ENCODE measurements around the gene FBLN7. TPM values are rescaled to one million over a fixed set of nuclear protein-coding genes. Genes with fewer than 3 reads are reported as not detected.

FBLN7 gene
- total RNA-seq, 3 donors from 2014 or later = 0.72 to 2.2 (median 0.94) TPM

DNA sequence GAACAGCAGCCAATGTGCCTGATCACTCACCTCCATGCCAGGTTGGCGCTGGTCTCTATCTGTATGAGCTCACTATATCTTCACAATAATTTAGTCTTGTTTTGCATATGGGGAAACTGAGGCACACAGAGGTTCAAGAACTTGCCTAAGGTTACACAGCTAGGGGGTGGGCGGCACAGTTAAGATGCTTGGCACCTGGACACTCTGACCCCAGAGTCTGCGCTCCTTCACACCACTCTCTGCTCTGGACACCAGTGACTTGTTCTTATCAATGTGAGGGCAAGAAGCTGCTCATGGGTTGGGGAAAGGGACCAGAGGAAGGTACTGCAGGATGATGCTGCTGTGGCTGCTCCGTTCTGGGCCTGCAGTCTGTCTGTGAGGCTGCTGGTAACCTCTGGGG lies 27.1 kb downstream of the FBLN7 start:
- no peaks in the 10 kb centered on the region for H3K36me3 ChIP-seq (ENCODE audit: low read depth)
- intact Hi-C loops (cut with DNase I, micrococcal nuclease) = no loop called here
- H3K9me3 ChIP-seq = no peaks in the 10 kb centered on the region
- no peaks in the 10 kb centered on the region for H3K4me1 ChIP-seq (ENCODE audit: low read depth)
- ATAC-seq = no peak
- DNase-seq = no peak
- H3K4me3 ChIP-seq = no peak overlapping the region
- TF ChIP-seq, protein P1, sequence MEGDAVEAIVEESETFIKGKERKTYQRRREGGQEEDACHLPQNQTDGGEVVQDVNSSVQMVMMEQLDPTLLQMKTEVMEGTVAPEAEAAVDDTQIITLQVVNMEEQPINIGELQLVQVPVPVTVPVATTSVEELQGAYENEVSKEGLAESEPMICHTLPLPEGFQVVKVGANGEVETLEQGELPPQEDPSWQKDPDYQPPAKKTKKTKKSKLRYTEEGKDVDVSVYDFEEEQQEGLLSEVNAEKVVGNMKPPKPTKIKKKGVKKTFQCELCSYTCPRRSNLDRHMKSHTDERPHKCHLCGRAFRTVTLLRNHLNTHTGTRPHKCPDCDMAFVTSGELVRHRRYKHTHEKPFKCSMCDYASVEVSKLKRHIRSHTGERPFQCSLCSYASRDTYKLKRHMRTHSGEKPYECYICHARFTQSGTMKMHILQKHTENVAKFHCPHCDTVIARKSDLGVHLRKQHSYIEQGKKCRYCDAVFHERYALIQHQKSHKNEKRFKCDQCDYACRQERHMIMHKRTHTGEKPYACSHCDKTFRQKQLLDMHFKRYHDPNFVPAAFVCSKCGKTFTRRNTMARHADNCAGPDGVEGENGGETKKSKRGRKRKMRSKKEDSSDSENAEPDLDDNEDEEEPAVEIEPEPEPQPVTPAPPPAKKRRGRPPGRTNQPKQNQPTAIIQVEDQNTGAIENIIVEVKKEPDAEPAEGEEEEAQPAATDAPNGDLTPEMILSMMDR (IDR thresholded peaks at IDR 0.05) = no peak

DNA sequence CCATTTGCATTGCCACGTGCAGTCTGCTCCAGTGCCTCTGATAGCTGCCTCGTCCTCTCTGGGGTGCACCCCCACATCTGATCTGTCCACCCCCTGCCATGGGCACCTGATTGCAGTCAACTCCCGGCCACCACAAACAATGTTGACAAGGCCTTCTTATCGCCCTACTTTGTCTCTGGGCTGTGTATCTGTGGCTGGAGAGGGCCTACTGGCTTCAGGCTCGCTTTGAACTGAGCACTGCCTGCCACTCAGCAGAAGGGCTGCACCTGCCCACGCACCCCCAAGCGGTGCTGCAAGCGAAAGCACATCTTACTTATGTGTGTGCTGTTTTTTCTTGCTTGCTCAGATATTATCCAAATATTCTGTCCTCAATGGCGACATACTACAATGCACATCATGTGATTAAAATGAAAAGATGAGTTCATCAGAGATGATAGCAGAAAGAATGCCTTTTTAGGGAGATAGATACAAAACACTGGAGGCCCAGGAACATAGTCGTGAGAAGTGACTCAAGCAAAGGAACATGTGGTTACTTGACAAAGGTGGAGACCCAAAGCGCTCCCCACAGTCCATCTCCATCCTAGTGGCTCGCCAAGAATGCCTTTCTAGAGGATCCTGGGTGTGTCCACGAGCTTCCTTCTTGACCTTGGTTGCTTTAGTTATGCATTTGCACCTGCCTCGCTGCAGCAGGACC lies 28.8 kb downstream of the FBLN7 start:
- TF ChIP-seq, protein P1 (IDR thresholded peaks at IDR 0.05) = no peak
- H3K4me1 ChIP-seq (ENCODE audit: low read depth) = no peaks in the 10 kb centered on the region
- H3K9me3 ChIP-seq = no peaks in the 10 kb centered on the region
- DNase-seq (no peak), ATAC-seq (no peak)
- H3K36me3 ChIP-seq (ENCODE audit: low read depth) = no peaks in the 10 kb centered on the region
- intact Hi-C loops (cut with DNase I, micrococcal nuclease) = no loop called here
- H3K4me3 ChIP-seq = no peak overlapping the region

DNA sequence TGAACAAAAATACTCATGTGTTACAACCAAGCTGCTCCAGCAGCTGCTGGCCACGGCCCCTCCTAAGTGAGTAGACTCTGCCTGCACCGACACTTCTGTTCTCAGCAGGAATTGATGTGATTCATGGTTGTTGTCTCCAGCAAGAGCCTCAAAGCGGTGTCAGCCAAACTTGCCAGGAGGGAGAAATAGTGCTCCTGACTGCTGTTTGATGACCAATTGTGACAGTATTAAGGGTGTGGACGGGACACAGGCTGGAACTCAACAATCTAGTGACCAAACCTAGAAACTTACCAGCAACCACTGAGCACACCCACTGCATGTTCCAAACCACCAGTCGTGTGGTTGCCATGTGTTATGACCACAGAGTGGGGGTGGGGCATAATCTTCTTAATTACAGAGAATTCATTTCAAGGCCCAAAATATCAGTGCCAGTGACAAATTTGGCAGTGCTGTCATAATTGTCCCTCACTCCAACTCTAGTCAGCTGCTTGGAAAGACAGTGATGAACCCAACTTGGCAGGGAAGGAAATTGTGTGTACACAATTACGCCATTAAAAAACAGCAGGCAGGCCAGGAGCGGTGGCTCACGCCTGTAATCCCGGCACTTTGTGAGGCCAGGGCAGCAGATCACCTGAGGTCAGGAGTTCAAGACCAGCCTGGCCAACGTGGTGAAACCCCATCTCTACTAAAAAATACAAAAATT lies 30.4 kb downstream of the FBLN7 start:
- H3K4me3 ChIP-seq = no peak overlapping the region
- no peak for ATAC-seq
- TF ChIP-seq, protein P1 (IDR thresholded peaks at IDR 0.05) = no peak
- intact Hi-C loops (cut with DNase I, micrococcal nuclease) = no loop called here
- no peaks in the 10 kb centered on the region for H3K36me3 ChIP-seq (ENCODE audit: low read depth)
- no peak for DNase-seq
- H3K9me3 ChIP-seq = no peaks in the 10 kb centered on the region
- H3K4me1 ChIP-seq (ENCODE audit: low read depth) = no peaks in the 10 kb centered on the region

DNA sequence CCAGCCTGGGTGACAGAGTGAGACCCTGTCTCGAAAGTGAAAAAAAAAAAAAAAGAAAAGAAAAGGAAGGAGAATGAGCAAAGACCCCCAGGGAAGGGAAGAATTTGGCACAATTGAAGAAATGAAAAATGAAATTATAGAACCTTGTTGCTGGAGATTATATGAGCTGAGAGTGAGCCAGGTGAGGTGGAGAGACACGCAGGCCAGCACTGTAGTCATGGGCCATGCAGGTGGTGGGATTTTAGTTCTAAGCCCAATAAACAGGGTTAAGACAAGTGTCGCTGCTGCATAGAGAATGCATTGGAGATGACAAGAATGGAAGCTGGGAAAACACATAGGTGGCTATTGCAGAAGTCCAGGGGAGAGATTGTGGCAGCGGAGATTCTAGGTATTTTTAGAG lies 32.3 kb downstream of the FBLN7 start:
- TF ChIP-seq, protein P1 (IDR thresholded peaks at IDR 0.05) = no peak
- Histone ChIP-seq H3K4me1 (ENCODE audit: low read depth) (no peaks in the 10 kb centered on the region), H3K4me3 (no peak overlapping the region), H3K9me3 (no peaks in the 10 kb centered on the region), H3K36me3 (ENCODE audit: low read depth) (no peaks in the 10 kb centered on the region)
- intact Hi-C loops (cut with DNase I, micrococcal nuclease) = no loop called here
- ATAC-seq (no peak), DNase-seq (no peak)

DNA sequence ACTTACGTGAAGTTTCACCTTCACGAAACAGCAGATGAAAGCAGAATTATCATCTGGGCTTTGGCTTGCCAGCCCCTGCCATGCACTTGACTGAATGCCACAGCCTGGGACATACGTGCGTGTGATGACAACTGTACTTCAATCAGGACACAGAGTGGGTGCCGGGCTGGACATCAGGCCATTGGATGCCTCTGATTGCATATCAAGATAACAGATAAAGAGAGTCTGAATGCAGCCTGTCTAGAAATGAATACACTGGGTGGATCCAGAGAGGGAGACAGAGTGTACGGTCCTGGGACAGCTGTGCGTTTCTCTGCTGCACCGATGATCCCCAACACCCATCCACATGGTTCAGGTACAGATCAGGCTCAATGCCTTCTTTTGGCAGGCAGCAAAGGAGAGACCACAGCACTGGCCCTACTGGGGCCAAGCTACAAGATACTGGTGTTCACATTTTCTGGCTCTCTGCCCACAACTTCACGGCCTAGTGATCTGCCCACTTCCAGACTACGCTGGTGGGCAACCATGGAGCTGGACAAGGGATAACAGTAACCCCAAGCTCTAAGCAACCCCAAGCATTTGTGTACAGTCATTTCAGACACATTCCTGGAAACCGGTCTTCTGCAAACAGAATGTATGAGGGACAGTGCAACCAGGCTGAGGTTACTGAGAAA lies 35.6 kb downstream of the FBLN7 start:
- intact Hi-C loops (cut with DNase I, micrococcal nuclease) = no loop called here
- DNase-seq (no peak), ATAC-seq (no peak)
- Histone ChIP-seq H3K36me3 (ENCODE audit: low read depth) (no peaks in the 10 kb centered on the region), H3K4me1 (ENCODE audit: low read depth) (no peaks in the 10 kb centered on the region), H3K4me3 (no peak overlapping the region), H3K9me3 (no peaks in the 10 kb centered on the region)
- TF ChIP-seq, protein P1 (IDR thresholded peaks at IDR 0.05) = no peak
